ENCODE data around the gene RNF166.

GRCh38 chr16:88673716-88674379 lies 32.4 kb downstream of the RNF166 start:
- no peak for TF ChIP-seq MAX (IDR thresholded peaks at IDR 0.05)
- no peak for TF ChIP-seq CTCF (IDR thresholded peaks at IDR 0.05; ENCODE audit: low read depth, low read length, missing input control)
- TF ChIP-seq REST (IDR thresholded peaks at IDR 0.05): no peak
- TF ChIP-seq YY1 (IDR thresholded peaks at IDR 0.05): no peak
- no peak for TF ChIP-seq RAD21 (IDR thresholded peaks at IDR 0.05)
- TF ChIP-seq, protein P1, sequence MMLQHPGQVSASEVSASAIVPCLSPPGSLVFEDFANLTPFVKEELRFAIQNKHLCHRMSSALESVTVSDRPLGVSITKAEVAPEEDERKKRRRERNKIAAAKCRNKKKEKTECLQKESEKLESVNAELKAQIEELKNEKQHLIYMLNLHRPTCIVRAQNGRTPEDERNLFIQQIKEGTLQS (IDR thresholded peaks at IDR 0.05): no peak
- no peak for TF ChIP-seq JUND (IDR thresholded peaks at IDR 0.05)
- TF ChIP-seq FOXA1 (IDR thresholded peaks at IDR 0.05): no peak
- no peak for TF ChIP-seq TAF1 (conservative IDR thresholded peaks at IDR 0.05)
